ENCODE measurements around the gene NXPE2. TPM values are rescaled to one million over a fixed set of nuclear protein-coding genes. Genes with fewer than 3 reads are reported as not detected.

NXPE2 gene
- polyA plus RNA-seq, 2 of the 4 experiments (the other 2 are of a cell fraction): 0.09 TPM; not detected in 1

DNA sequence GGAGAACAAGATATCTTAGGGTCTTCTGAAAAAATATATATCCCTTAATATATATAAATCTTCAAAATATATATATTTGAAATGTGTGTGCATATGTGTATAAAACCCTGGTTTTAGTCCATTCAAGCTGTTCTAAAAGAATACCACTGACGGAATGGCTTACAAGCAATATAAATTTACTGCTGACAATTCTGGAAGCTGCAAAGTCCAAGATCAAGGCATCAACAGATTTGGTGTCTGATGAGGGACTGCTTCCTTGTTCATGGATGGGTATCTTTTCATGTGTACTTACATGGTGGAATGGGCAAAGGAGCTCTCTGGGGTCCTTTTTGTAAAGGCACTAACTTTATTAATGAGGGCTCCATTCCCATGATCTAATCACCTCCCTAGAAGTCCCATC, 6.8 kb downstream of the NXPE2 start:
- DNase-seq (ENCODE audit: low read depth in 1 of 2, low spot score in 1 of 2) (no peak), ATAC-seq (no peak), FAIRE-seq (no peak)
- Histone ChIP-seq H3K4me1 (no peaks in the 10 kb centered on the region), H3K4me2 (no peak overlapping the region), H3K9me3 (no peaks in the 10 kb centered on the region), H3K4me3 (no peak overlapping the region), H3K27ac (no peak overlapping the region)
- CTCF ChIA-PET: no interaction called here
- 61% methylated on average over 1 of the region's 1 CpG for WGBS (ENCODE audit: missing lambda C conversion rate)
- TF ChIP-seq JUN (IDR thresholded peaks at IDR 0.05) (no peak), HEYL (CRISPR knock-in tag; IDR thresholded peaks at IDR 0.05) (no peak), TP53 (CRISPR knock-in tag; IDR thresholded peaks at IDR 0.05) (no peak), MAZ (IDR thresholded peaks at IDR 0.05; ENCODE audit: borderline replicate concordance, low read depth, low read length) (no peak), ZNF302 (CRISPR knock-in tag; IDR thresholded peaks at IDR 0.05) (no peak), CHD2 (IDR thresholded peaks at IDR 0.05; ENCODE audit: low read length, partially characterized antibody) (no peak), TFCP2L1 (CRISPR knock-in tag; IDR thresholded peaks at IDR 0.05) (no peak), EP300 (IDR thresholded peaks at IDR 0.05) (no peak), ZC3H11A (IDR thresholded peaks at IDR 0.05) (no peak), FOSL2 (IDR thresholded peaks at IDR 0.05) (no peak), FOSL2 (CRISPR knock-in tag; IDR thresholded peaks at IDR 0.05) (no peak), USF2 (IDR thresholded peaks at IDR 0.05) (no peak), GATA3 (IDR thresholded peaks at IDR 0.05; ENCODE audit: borderline replicate concordance) (no peak), CEBPB (IDR thresholded peaks at IDR 0.05) (no peak), CHD4 (IDR thresholded peaks at IDR 0.05; ENCODE audit: borderline replicate concordance) (no peak), EHF (CRISPR knock-in tag; IDR thresholded peaks at IDR 0.05) (no peak)
- TF ChIP-seq, protein P1, sequence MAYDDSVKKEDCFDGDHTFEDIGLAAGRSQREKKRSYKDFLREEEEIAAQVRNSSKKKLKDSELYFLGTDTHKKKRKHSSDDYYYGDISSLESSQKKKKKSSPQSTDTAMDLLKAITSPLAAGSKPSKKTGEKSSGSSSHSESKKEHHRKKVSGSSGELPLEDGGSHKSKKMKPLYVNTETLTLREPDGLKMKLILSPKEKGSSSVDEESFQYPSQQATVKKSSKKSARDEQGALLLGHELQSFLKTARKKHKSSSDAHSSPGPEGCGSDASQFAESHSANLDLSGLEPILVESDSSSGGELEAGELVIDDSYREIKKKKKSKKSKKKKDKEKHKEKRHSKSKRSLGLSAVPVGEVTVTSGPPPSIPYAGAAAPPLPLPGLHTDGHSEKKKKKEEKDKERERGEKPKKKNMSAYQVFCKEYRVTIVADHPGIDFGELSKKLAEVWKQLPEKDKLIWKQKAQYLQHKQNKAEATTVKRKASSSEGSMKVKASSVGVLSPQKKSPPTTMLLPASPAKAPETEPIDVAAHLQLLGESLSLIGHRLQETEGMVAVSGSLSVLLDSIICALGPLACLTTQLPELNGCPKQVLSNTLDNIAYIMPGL (CRISPR knock-in tag; IDR thresholded peaks at IDR 0.05; ENCODE audit: borderline replicate concordance): no peak
- TF ChIP-seq, protein P2, sequence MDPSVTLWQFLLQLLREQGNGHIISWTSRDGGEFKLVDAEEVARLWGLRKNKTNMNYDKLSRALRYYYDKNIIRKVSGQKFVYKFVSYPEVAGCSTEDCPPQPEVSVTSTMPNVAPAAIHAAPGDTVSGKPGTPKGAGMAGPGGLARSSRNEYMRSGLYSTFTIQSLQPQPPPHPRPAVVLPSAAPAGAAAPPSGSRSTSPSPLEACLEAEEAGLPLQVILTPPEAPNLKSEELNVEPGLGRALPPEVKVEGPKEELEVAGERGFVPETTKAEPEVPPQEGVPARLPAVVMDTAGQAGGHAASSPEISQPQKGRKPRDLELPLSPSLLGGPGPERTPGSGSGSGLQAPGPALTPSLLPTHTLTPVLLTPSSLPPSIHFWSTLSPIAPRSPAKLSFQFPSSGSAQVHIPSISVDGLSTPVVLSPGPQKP (IDR thresholded peaks at IDR 0.05; ENCODE audit: low read depth, low read length): no peak
- POLR2A ChIA-PET: no interaction called here

DNA sequence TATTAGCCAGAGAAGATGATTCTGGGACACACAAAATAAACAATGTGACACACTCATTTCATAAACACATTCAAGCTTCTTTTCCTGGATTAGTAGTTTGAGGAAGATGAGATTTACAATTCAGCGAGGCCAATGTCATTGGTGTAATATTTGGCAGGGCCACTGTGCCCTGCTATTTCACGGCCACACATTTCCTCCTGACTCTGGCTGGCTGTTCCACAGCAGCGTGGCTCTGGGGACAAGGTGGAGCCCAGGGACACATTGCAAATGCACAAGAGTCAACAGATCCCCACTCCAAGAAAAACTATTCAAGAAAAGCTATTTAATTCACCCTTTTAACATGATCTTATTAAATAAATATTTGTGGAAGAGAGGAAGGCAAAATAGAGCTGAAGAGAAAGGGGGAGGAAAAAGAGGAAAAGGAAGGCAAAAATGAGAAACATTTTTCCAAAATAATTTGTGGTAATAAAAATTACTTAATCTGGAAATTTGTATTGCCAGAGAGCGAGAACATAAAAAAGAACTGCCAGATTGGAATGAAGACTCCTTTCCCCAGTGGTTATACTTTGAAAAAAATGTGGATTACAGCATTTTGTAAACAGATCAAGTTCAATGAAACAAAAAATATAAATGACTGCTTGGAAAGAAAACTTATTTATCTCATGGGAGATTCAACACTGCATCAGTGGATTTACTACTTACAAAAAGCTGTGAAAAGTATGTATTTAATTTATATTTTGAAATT, 27.1 kb downstream of the NXPE2 start:
- ChIA-PET POLR2A (no interaction called here), CTCF (interaction anchor here (0.6 kb wide), 1 partner anchor 453 kb away, joined by 3 read pairs; no protein-coding TSS in a partner anchor)
- DNase-seq (ENCODE audit: low read depth in 1 of 2, low spot score in 1 of 2) (no peak), ATAC-seq (no peak), FAIRE-seq (no peak)
- no peak overlapping the region for H3K27ac ChIP-seq
- no peaks in the 10 kb centered on the region for H3K4me1 ChIP-seq
- H3K4me3 ChIP-seq: no peak overlapping the region
- H3K4me2 ChIP-seq: no peak overlapping the region
- TF ChIP-seq HDAC2 (IDR thresholded peaks at IDR 0.05) (no peak), JUNB (IDR thresholded peaks at IDR 0.05) (no peak), BHLHE40 (IDR thresholded peaks at IDR 0.05; ENCODE audit: low read depth, low read length) (no peak), HOXA7 (CRISPR knock-in tag; IDR thresholded peaks at IDR 0.05) (no peak), GATA3 (IDR thresholded peaks at IDR 0.05; ENCODE audit: borderline replicate concordance) (no peak), POLR2AphosphoS2 (conservative IDR thresholded peaks at IDR 0.05; ENCODE audit: low read length) (no peak), RAD21 (conservative IDR thresholded peaks at IDR 0.05 in 1 of 2, IDR thresholded peaks at IDR 0.05 in 1 of 2) (no peak), NR3C1 (IDR thresholded peaks at IDR 0.05) (no peak), MAZ (IDR thresholded peaks at IDR 0.05; ENCODE audit: borderline replicate concordance, low read depth, low read length) (no peak), HOXB5 (CRISPR knock-in tag; IDR thresholded peaks at IDR 0.05) (no peak), KDM1A (IDR thresholded peaks at IDR 0.05; ENCODE audit: low read depth) (no peak), CEBPB (IDR thresholded peaks at IDR 0.05) (no peak), EHMT2 (IDR thresholded peaks at IDR 0.05; ENCODE audit: low read depth) (no peak), FOXS1 (CRISPR knock-in tag; IDR thresholded peaks at IDR 0.05) (no peak), ZC3H11A (IDR thresholded peaks at IDR 0.05) (no peak)
- TF ChIP-seq, protein P3, sequence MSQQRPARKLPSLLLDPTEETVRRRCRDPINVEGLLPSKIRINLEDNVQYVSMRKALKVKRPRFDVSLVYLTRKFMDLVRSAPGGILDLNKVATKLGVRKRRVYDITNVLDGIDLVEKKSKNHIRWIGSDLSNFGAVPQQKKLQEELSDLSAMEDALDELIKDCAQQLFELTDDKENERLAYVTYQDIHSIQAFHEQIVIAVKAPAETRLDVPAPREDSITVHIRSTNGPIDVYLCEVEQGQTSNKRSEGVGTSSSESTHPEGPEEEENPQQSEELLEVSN (IDR thresholded peaks at IDR 0.05; ENCODE audit: borderline replicate concordance, low read depth): no peak
- H3K9me3 ChIP-seq: no peaks in the 10 kb centered on the region
- 15% methylated on average over 4 of the region's 4 CpGs for WGBS (ENCODE audit: missing lambda C conversion rate)

Data from A549 (cell line).